Right kidney (tissue), 1 donor: Measurements from ENCODE around the gene HDAC9.

ENCODE experiments used
- DNase-seq: peaks from one replicate; pipeline ENCODE4 v3.0.0-alpha.2; 2016

The HDAC9 gene

GRCh38 chr7:19051767-19052375 is 556.3 kb downstream of the HDAC9 start:
- no peak for DNase-seq
